BJ (cell line): Measurements from ENCODE around the gene CEP164. TPM values are rescaled to one million over a fixed set of nuclear protein-coding genes. Genes with fewer than 3 reads are reported as not detected.
A peak's percentile ranks its signal among the peaks of the same experiment; 100 is the strongest.

ENCODE experiments used
- CTCF ChIA-PET: fragments of 350-600 bp; formaldehyde crosslinking; extraction: SDS; loops from one replicate; lab custom pipeline; 2021; ENCODE audit warnings: antibody characterized with exemption, inconsistent platforms; lab: Yijun Ruan, JAX
- POLR2A ChIA-PET: fragments of 300-600 bp; sonication (Branson Sonifier 250); formaldehyde crosslinking; extraction: SDS; loops from one replicate; lab custom pipeline; 2021; ENCODE audit warnings: antibody characterized with exemption; lab: Charles Lee
- DNase-seq: peaks from one replicate; pipeline ENCODE4 v3.0.0-alpha.2; 2011; ENCODE audit warnings: low read depth
- H3K27me3 ChIP-seq: 2 replicates; pipeline ENCODE4 v1.6.0; 2011; ENCODE audit warnings: low read length; ENCODE audit not compliant: control insufficient read depth, insufficient read depth
- H3K36me3 ChIP-seq: 2 replicates; pipeline ENCODE4 v1.5.1; 2011; ENCODE audit warnings: low read length; ENCODE audit not compliant: control insufficient read depth, insufficient read depth
- H3K4me3 ChIP-seq: 2 replicates; pipeline ENCODE4 v1.5.1; 2011; ENCODE audit warnings: low read depth, mild to moderate bottlenecking, control low read depth, low read length
- polyA plus RNA-seq: library from polyadenylated mRNA; depleted of rRNA; stranded (reverse); fragments of >200 nt; gene quantifications from 2 replicates; pipeline ENCODE4 v1.2.3, GENCODE V29; 2011
- TF ChIP-seq, protein P1 (sequence below): IDR thresholded peaks from 2 replicates; pipeline ENCODE4 v1.5.1; 2011; ENCODE audit warnings: low read depth, mild to moderate bottlenecking, control low read depth, inconsistent platforms, low read length, moderate library complexity; ENCODE audit not compliant: insufficient read depth

CEP164 gene
- polyA plus RNA-seq, 1 experiment, result 27.4 TPM

DNA sequence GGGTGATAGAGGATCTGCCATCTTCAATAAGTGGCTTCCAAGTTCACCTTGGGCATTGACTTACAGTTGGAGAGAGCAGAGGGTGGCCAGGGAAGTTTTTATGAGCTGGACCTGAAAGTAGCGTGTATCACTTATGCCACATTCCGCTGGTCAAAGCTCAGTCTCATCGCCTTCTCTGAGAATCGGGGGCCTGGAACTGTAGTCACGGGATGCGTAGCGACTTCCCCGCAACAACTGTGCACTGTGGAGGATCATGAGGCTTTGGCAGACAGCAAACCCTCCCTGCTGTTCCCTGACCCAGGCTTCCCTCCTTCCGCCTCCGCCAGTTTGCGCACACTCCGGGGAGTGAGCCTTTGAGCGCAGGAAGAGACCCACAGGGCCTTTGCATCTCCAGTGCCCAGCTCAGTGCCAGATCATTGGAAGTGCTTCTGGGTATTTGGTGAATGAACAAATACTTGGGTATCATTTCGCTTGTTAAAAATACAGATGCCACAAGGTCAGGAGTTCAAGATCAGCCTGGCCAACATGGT is 95.5 kb downstream of the CEP164 start:
- ChIA-PET CTCF (interaction anchor here (1.4 to 2.5 kb wide), 2 partner anchors 394 to 396 kb away, joined by 3 to 9 read pairs; no protein-coding TSS in a partner anchor), POLR2A (no interaction called here)
- Histone ChIP-seq H3K36me3 (no peaks in the 10 kb centered on the region), H3K27me3 (peaks cover 5% of the 10 kb centered on the region), H3K4me3 (no peak overlapping the region)
- DNase-seq, result no peak
- TF ChIP-seq, protein P1, sequence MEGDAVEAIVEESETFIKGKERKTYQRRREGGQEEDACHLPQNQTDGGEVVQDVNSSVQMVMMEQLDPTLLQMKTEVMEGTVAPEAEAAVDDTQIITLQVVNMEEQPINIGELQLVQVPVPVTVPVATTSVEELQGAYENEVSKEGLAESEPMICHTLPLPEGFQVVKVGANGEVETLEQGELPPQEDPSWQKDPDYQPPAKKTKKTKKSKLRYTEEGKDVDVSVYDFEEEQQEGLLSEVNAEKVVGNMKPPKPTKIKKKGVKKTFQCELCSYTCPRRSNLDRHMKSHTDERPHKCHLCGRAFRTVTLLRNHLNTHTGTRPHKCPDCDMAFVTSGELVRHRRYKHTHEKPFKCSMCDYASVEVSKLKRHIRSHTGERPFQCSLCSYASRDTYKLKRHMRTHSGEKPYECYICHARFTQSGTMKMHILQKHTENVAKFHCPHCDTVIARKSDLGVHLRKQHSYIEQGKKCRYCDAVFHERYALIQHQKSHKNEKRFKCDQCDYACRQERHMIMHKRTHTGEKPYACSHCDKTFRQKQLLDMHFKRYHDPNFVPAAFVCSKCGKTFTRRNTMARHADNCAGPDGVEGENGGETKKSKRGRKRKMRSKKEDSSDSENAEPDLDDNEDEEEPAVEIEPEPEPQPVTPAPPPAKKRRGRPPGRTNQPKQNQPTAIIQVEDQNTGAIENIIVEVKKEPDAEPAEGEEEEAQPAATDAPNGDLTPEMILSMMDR, result no peak

DNA sequence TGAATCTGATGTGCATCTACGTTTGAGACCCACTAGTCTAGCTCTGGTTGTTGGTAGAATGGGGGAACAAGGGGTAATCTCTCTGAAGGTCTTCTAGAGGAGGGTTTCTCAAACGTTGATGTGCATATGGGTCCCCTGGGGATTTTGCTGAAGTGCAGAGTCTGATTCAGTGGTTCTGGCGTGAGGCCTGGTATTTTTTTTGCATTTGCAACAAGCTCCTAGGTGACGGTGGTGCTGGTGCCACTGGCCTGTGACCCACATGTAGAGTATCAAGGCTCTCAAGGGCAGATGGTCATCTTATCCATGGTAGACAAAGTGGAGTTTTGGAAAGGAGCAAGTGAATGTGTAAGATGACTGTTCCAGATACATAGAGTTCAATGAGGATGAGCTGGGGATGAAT is 97.1 kb downstream of the CEP164 start:
- DNase-seq, result no peak
- Histone ChIP-seq H3K36me3 (no peaks in the 10 kb centered on the region), H3K27me3 (peaks cover 5% of the 10 kb centered on the region), H3K4me3 (no peak overlapping the region)
- POLR2A ChIA-PET, result no interaction called here
- CTCF ChIA-PET, result interaction anchor here (1.7 to 4.4 kb wide), 10 partner anchors 11 to 522 kb away, joined by 5 to 54 read pairs (median 13); no protein-coding TSS in a partner anchor
- TF ChIP-seq, protein P1, result no peak

GRCh38 chr11:117425679-117426296 is 98.1 kb downstream of the CEP164 start:
- Histone ChIP-seq H3K4me3 (no peak overlapping the region), H3K36me3 (no peaks in the 10 kb centered on the region), H3K27me3 (peaks cover 5% of the 10 kb centered on the region)
- ChIA-PET POLR2A (interaction anchor here (0.6 kb wide), 1 partner anchor 195 kb away, joined by 3 read pairs; no protein-coding TSS in a partner anchor), CTCF (interaction anchor here (0.5 to 4.4 kb wide), 45 partner anchors 11 to 1726 kb away, joined by 3 to 54 read pairs (median 4); no protein-coding TSS in a partner anchor)
- no peak for DNase-seq
- TF ChIP-seq, protein P1, result no peak

DNA sequence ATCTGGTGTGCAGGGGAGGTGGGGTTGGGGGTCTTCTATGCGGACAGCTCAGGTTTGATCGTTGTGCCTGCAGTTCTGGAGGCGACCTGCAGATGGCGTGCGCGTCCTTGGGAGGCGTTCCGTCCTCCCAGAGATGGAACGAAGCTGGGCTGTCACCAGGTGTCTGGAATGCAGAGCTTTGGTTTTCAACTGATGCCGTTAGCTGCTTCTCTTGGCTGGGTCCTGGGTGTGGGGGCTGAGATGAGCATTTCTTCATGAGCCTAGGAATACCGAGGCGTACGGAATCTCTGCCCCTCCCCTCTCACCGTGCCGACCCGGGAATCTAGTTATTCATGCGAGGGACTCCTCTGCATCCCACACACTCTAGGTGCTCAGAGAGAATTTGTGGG is 98.6 kb downstream of the CEP164 start:
- CTCF ChIA-PET, result interaction anchor here (0.5 to 4.4 kb wide), 50 partner anchors 10 to 1727 kb away, joined by 3 to 54 read pairs (median 4); no protein-coding TSS in a partner anchor
- TF ChIP-seq, protein P1, result peak; percentile 99
- no peak for DNase-seq
- Histone ChIP-seq H3K36me3 (no peaks in the 10 kb centered on the region), H3K4me3 (no peak overlapping the region), H3K27me3 (peaks cover 5% of the 10 kb centered on the region)
- POLR2A ChIA-PET, result interaction anchor here (0.6 kb wide), 1 partner anchor 195 kb away, joined by 3 read pairs; no protein-coding TSS in a partner anchor

DNA sequence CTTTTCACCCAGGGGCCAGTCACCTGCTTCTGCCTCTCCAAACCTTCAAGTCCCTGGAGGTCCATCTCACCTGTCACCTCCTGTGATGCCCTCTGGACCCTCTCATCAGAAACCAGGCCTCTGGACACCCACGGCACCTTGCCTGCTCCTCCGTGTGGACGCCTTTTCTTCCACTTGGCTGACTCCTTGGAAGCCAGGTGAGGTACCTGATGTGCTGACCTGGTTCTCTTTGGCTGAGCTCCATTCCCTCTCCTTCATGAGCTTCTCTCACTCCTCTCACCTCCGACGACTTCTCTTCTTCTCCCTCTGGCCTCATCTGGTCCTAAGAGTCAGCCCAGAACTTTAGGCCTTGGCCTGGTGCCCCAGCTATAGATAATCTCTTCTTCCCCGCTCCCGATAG is 99.3 kb downstream of the CEP164 start:
- H3K36me3 ChIP-seq, result no peaks in the 10 kb centered on the region
- CTCF ChIA-PET, result interaction anchor here (0.6 to 4.4 kb wide), 26 partner anchors 9 to 520 kb away, joined by 3 to 54 read pairs (median 4); no protein-coding TSS in a partner anchor
- TF ChIP-seq, protein P1, result no peak
- no peak for DNase-seq
- POLR2A ChIA-PET, result no interaction called here
- peaks cover 5% of the 10 kb centered on the region for H3K27me3 ChIP-seq
- H3K4me3 ChIP-seq, result no peak overlapping the region
